SK-N-SH (cell line): ENCODE measurements around the gene DMRTB1. TPM values are rescaled to one million over a fixed set of nuclear protein-coding genes. Genes with fewer than 3 reads are reported as not detected.

Source experiments
- CTCF ChIA-PET: fragments of 300-600, 350-600 bp; formaldehyde crosslinking; extraction: SDS; loops from one replicate; lab custom pipeline; 2021; lab: Yijun Ruan, JAX
- POLR2A ChIA-PET: fragments of 350-600 bp; sonication (Branson Sonifier 250); formaldehyde crosslinking; extraction: SDS; loops from one replicate; lab custom pipeline; 2020; ENCODE audit warnings: antibody characterized with exemption, inconsistent platforms; lab: Yijun Ruan, JAX
- DNase-seq: peaks from one replicate; pipeline ENCODE4 v3.0.0; 2012
- H2AFZ ChIP-seq: fragments of 200-600 bp; sonication (generic); 2 replicates; pipeline ENCODE4 v1.8.1; 2016; ENCODE audit warnings: antibody characterized with exemption, mild to moderate bottlenecking, low read depth
- H3F3A ChIP-seq: fragments of 200-600 bp; sonication (generic); replicated peaks from 2 replicates; pipeline ENCODE3; 2016; ENCODE audit warnings: antibody characterized with exemption, mild to moderate bottlenecking; ENCODE audit not compliant: insufficient read depth
- H3K27ac ChIP-seq, 2 experiments: fragments of 200-500 bp in 1 of 2; fragments of 200-600 bp in 1 of 2; sonication (Bioruptor generic) in 1 of 2; sonication (generic), shearing (Covaris generic) in 1 of 2; 2 replicates each; pipeline versions ENCODE4 v1.5.1 to v1.6.1; 2014 to 2016; ENCODE audit warnings: low read depth in 2 of 2, inconsistent platforms in 1 of 2, low read length in 1 of 2, mild to moderate bottlenecking in 1 of 2, mixed read lengths in 1 of 2
- H3K27me3 ChIP-seq: fragments of 200-600 bp; sonication (generic), shearing (Covaris generic); 2 replicates; pipeline ENCODE4 v1.6.1; 2016; ENCODE audit warnings: mixed run types; ENCODE audit not compliant: insufficient read depth
- H3K36me3 ChIP-seq, 2 experiments: fragments of 200-500 bp in 1 of 2; fragments of 200-600 bp in 1 of 2; sonication (Bioruptor generic) in 1 of 2; sonication (generic) in 1 of 2; replicated peaks in 1 of 2; 2 replicates each; pipeline versions ENCODE3 to v1.5.1; 2014 to 2016; ENCODE audit warnings: low read length in 1 of 2, mild to moderate bottlenecking in 1 of 2; ENCODE audit not compliant: insufficient read depth in 2 of 2, control insufficient read depth in 1 of 2
- H3K4me1 ChIP-seq, 2 experiments: fragments of 200-500 bp in 1 of 2; fragments of 200-600 bp in 1 of 2; sonication (Bioruptor generic) in 1 of 2; sonication (generic), shearing (Covaris generic) in 1 of 2; 2 replicates each; pipeline versions ENCODE4 v1.5.1 to v1.6.1; 2014 to 2016; ENCODE audit warnings: low read depth in 1 of 2, low read length in 1 of 2, mixed run types in 1 of 2; ENCODE audit not compliant: insufficient read depth in 2 of 2, control insufficient read depth in 1 of 2
- H3K4me2 ChIP-seq: fragments of 200-600 bp; sonication (generic), shearing (Covaris generic); 2 replicates; pipeline ENCODE4 v1.6.1; 2017; ENCODE audit warnings: mixed run types
- H3K4me3 ChIP-seq, 2 experiments: fragments of 200-500 bp in 1 of 2; fragments of 200-600 bp in 1 of 2; sonication (Bioruptor generic) in 1 of 2; sonication (generic), shearing (Covaris generic) in 1 of 2; 2 replicates each; pipeline versions ENCODE4 v1.5.1 to v1.8.1; 2014 to 2016; ENCODE audit warnings: low read depth in 2 of 2, inconsistent platforms in 1 of 2, low read length in 1 of 2, mild to moderate bottlenecking in 1 of 2, mixed read lengths in 1 of 2, moderate library complexity in 1 of 2
- H3K79me2 ChIP-seq: fragments of 200-600 bp; sonication (generic); 2 replicates; pipeline ENCODE4 v1.8.1; 2017; ENCODE audit warnings: mild to moderate bottlenecking; ENCODE audit not compliant: insufficient read depth
- H3K9ac ChIP-seq: fragments of 200-600 bp; sonication (generic); 2 replicates; pipeline ENCODE4 v1.6.1; 2017; ENCODE audit warnings: mixed run types
- H3K9me2 ChIP-seq: fragments of 200-600 bp; sonication (generic); 2 replicates; pipeline ENCODE4 v1.6.1; 2017; ENCODE audit warnings: mixed run types
- H3K9me3 ChIP-seq: fragments of 200-600 bp; sonication (generic); 2 replicates; pipeline ENCODE4 v1.6.1; 2017; ENCODE audit warnings: mixed run types, mild to moderate bottlenecking, moderate library complexity
- H4K20me1 ChIP-seq: fragments of 200-600 bp; sonication (generic); 2 replicates; pipeline ENCODE4 v1.6.1; 2017; ENCODE audit warnings: mild to moderate bottlenecking, mixed run types; ENCODE audit not compliant: insufficient read depth
- CHD2 ChIP-seq: fragments of 150-350 bp; IDR thresholded peaks from 2 replicates; pipeline ENCODE4 v1.6.1; 2018; ENCODE audit warnings: low read length; ENCODE audit not compliant: partially characterized antibody
- ELF1 ChIP-seq: IDR thresholded peaks from 2 replicates; pipeline ENCODE4 v1.4.0; 2012
- EZH2phosphoT487 ChIP-seq: fragments of 200-600 bp; sonication (generic); IDR thresholded peaks from 2 replicates; pipeline ENCODE4 v1.6.1; 2017; ENCODE audit warnings: low read depth, mixed run types, mild to moderate bottlenecking, antibody characterized with exemption, moderate library complexity, borderline replicate concordance
- FOXJ3 ChIP-seq: sonication (generic); formaldehyde crosslinking; IDR thresholded peaks from 2 replicates; pipeline ENCODE4 v1.5.1; 2020; ENCODE audit warnings: mild to moderate bottlenecking, missing genetic modification reagents
- FOXM1 ChIP-seq: IDR thresholded peaks from 2 replicates; pipeline ENCODE4 v1.4.0; 2012; ENCODE audit warnings: low read depth, mild to moderate bottlenecking
- GABPA ChIP-seq: IDR thresholded peaks from 2 replicates; pipeline ENCODE4 v1.4.0; 2012; ENCODE audit warnings: low read depth, mild to moderate bottlenecking
- GATA2 ChIP-seq: sonication (generic); formaldehyde crosslinking; IDR thresholded peaks from 2 replicates; pipeline ENCODE4 v1.5.0; 2020; ENCODE audit warnings: mild to moderate bottlenecking, missing genetic modification reagents
- MXI1 ChIP-seq: IDR thresholded peaks from 2 replicates; pipeline ENCODE4 v1.6.1; 2012; ENCODE audit warnings: mild to moderate bottlenecking, low read depth, low read length, improper control_type of control experiment
- POLR2AphosphoS5 ChIP-seq: IDR thresholded peaks from 2 replicates; pipeline ENCODE4 v1.6.1; 2012; ENCODE audit warnings: low read depth, low read length
- RAD21 ChIP-seq: IDR thresholded peaks from 2 replicates; pipeline ENCODE4 v1.6.1; 2012; ENCODE audit warnings: mild to moderate bottlenecking, low read length
- RFX5 ChIP-seq: IDR thresholded peaks from 2 replicates; pipeline ENCODE4 v1.6.1; 2012; ENCODE audit warnings: mild to moderate bottlenecking, improper control_type of control experiment, low read length
- SIN3A ChIP-seq: IDR thresholded peaks from 2 replicates; pipeline ENCODE4 v1.6.1; 2012; ENCODE audit warnings: low read depth, mild to moderate bottlenecking, low read length, moderate library complexity, borderline replicate concordance
- TAF1 ChIP-seq: IDR thresholded peaks from 2 replicates; pipeline ENCODE4 v1.6.1; 2012; ENCODE audit warnings: low read depth, mild to moderate bottlenecking, low read length, moderate library complexity, borderline replicate concordance
- TCF12 ChIP-seq: IDR thresholded peaks from 2 replicates; pipeline ENCODE4 v1.4.0; 2012
- TEAD4 ChIP-seq: IDR thresholded peaks from 2 replicates; pipeline ENCODE4 v1.4.0; 2012; ENCODE audit warnings: mild to moderate bottlenecking, borderline replicate concordance; ENCODE audit not compliant: insufficient read depth
- WGBS: methylation state at CpG from one replicate; pipeline ENCODE4 v1.1.6; 2017; ENCODE audit warnings: low lambda C conversion rate; 5-methylcytosine and 5-hydroxymethylcytosine counted together
- polyA plus RNA-seq, 3 experiments: library from polyadenylated mRNA; depleted of rRNA; stranded (reverse); fragments of >200 nt; gene quantifications; 2 replicates each; pipeline ENCODE4 v1.2.3, GENCODE V29; 2012
- TF ChIP-seq, protein P1 (sequence below): IDR thresholded peaks from 2 replicates; pipeline ENCODE4 v1.4.0; 2012; ENCODE audit warnings: low read depth
- TF ChIP-seq, protein P2 (sequence below): IDR thresholded peaks from 2 replicates; pipeline ENCODE4; 2012
- TF ChIP-seq, protein P3 (sequence below): IDR thresholded peaks from 2 replicates; pipeline ENCODE4 v1.4.0; 2012; ENCODE audit warnings: low read depth, borderline replicate concordance

Gene DMRTB1
- polyA plus RNA-seq, 1 of the 3 experiments (the other 2 are of a cell fraction), result not detected

DNA sequence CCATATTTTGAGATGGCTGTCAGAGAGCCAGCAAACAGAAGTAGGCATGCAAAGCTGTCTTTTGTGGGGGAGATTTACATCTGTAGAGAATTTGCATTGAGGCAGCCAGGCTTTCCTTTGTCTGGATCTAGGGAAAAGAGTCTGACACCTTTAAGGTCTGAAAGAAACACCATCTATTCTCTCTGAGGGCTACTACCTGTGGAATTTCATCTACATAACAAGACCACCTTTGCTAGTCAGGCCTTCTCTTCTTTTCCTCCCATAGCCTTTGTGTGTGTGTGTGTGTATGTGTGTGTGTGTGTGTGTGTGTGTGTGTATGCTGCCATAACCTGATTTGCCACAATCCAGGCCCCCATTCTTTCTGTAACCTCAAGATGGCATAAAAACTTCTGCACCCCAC is 28.4 kb upstream of the DMRTB1 start:
- Histone ChIP-seq H3K4me2 (no peak overlapping the region), H4K20me1 (no peaks in the 10 kb centered on the region), H3F3A (no peaks in the 10 kb centered on the region), H3K27me3 (peaks cover under 1% of the 10 kb centered on the region; the same call in 1 of the 2 replicates), H3K9me3 (no peaks in the 10 kb centered on the region), H3K27ac (no peak overlapping the region), H3K4me3 (no peak overlapping the region), H3K36me3 (no peaks in the 10 kb centered on the region), H3K9ac (no peak overlapping the region), H3K4me1 (no peaks in the 10 kb centered on the region)
- no peak for DNase-seq
- CTCF ChIA-PET, result interaction anchor here (0.9 to 1.6 kb wide), 3 partner anchors 13 to 153 kb away, joined by 3 to 4 read pairs (median 4); no protein-coding TSS in a partner anchor
- POLR2A ChIA-PET, result no interaction called here
- TF ChIP-seq RFX5 (no peak), FOXM1 (no peak), POLR2AphosphoS5 (no peak), GABPA (no peak), FOXJ3 (CRISPR knock-in tag) (no peak), GATA2 (CRISPR knock-in tag) (no peak), SIN3A (no peak)
- TF ChIP-seq, protein P1, sequence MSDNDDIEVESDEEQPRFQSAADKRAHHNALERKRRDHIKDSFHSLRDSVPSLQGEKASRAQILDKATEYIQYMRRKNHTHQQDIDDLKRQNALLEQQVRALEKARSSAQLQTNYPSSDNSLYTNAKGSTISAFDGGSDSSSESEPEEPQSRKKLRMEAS, result no peak
- TF ChIP-seq, all 33 proteins: peak for 0
- no peaks in the 10 kb centered on the region for H3K9me2 ChIP-seq
- H2AFZ ChIP-seq, result no peak overlapping the region
- no peaks in the 10 kb centered on the region for H3K79me2 ChIP-seq

DNA sequence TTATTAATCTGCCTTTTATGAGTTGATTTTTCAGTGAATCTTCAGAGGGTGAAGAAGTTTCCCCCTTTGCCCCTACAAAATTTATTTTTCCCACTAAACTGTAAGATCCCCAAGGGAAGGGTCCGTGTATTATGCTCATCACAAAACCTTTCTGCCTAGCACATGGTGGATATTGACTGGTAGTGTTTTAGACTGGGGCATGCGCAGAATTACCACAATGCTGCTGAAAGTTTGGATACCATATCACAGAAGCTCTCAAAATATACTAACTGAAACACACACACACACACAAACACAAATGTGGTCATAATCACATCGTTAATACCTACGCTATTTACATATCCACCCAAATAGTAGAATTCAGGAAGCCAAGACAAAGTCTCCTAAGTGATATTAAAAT is 28.0 kb upstream of the DMRTB1 start:
- no peaks in the 10 kb centered on the region for H4K20me1 ChIP-seq
- 71% methylated on average over 4 of the region's 4 CpGs for WGBS
- CTCF ChIA-PET, result interaction anchor here (1.6 kb wide), 1 partner anchor 153 kb away, joined by 4 read pairs; no protein-coding TSS in a partner anchor
- POLR2A ChIA-PET, result interaction anchor here (0.7 kb wide), 1 partner anchor 131 kb away, joined by 3 read pairs; no protein-coding TSS in a partner anchor
- H3K4me1 ChIP-seq, result no peaks in the 10 kb centered on the region
- H3F3A ChIP-seq, result no peaks in the 10 kb centered on the region
- H3K27ac ChIP-seq, result no peak overlapping the region
- H3K4me2 ChIP-seq, result no peak overlapping the region
- H3K9me2 ChIP-seq, result no peaks in the 10 kb centered on the region
- H3K4me3 ChIP-seq, result no peak overlapping the region
- TF ChIP-seq CHD2 (no peak), GATA2 (CRISPR knock-in tag) (no peak), EZH2phosphoT487 (no peak), TCF12 (no peak), TEAD4 (no peak), TAF1 (no peak), RAD21 (no peak), ELF1 (no peak), SIN3A (no peak), MXI1 (no peak)
- TF ChIP-seq, protein P2, sequence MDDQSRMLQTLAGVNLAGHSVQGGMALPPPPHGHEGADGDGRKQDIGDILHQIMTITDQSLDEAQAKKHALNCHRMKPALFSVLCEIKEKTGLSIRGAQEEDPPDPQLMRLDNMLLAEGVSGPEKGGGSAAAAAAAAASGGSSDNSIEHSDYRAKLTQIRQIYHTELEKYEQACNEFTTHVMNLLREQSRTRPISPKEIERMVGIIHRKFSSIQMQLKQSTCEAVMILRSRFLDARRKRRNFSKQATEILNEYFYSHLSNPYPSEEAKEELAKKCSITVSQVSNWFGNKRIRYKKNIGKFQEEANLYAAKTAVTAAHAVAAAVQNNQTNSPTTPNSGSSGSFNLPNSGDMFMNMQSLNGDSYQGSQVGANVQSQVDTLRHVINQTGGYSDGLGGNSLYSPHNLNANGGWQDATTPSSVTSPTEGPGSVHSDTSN, result no peak
- TF ChIP-seq, protein P3, sequence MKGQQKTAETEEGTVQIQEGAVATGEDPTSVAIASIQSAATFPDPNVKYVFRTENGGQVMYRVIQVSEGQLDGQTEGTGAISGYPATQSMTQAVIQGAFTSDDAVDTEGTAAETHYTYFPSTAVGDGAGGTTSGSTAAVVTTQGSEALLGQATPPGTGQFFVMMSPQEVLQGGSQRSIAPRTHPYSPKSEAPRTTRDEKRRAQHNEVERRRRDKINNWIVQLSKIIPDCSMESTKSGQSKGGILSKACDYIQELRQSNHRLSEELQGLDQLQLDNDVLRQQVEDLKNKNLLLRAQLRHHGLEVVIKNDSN, result no peak
- TF ChIP-seq, all 33 proteins: peak for 0
- no peak for DNase-seq
- Histone ChIP-seq H3K9me3 (no peaks in the 10 kb centered on the region), H2AFZ (no peak overlapping the region), H3K9ac (no peak overlapping the region), H3K36me3 (no peaks in the 10 kb centered on the region), H3K79me2 (no peaks in the 10 kb centered on the region), H3K27me3 (peaks cover 6% of the 10 kb centered on the region; the same call in 1 of the 2 replicates)
